Endometrium (tissue), 2 donors: ENCODE data around the gene GALNT13.
A peak's percentile ranks its signal among the peaks of the same experiment; 100 is the strongest.

Experiments used
- FAIRE-seq: peaks from 2 replicates; lab custom pipeline; 2012; peaks lifted over from hg19 to GRCh38; lab: Jason Lieb, UNC
- donor health status: control.
- donor health status: control.

The GALNT13 gene

DNA sequence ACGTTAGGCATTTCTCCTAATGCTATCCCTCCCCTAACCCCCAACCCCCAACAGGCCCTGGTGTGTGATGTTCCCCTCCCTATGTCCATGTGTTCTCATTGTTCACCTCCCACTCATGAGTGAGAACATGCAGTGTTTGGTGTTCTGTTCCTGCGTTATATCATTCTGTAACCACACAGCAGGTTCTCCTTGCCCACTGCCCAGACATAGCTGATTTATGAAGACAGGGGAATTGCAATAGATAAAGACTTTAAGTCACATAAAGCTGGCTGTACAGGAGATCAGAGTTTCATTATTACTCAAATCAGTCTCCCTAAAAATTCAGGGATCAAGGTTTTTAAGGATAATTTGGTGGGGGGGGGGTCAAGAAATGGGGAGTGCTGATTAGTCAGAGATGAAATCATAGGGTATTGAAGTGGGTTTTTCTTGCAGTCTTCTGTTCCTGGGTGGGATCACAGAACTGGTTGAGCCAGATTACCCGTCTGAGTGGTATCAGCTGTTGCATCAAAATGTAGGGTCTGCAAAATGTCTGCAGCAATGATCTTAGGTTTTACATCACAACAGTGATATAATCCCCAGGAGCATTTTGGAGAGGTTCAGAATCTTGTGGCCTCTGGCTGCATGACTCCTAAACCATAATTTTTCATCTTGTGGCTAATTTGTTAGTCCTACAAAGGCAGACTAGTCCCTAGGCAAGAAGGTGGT lies 434.7 kb downstream of the GALNT13 start:
- FAIRE-seq, result no peak

DNA sequence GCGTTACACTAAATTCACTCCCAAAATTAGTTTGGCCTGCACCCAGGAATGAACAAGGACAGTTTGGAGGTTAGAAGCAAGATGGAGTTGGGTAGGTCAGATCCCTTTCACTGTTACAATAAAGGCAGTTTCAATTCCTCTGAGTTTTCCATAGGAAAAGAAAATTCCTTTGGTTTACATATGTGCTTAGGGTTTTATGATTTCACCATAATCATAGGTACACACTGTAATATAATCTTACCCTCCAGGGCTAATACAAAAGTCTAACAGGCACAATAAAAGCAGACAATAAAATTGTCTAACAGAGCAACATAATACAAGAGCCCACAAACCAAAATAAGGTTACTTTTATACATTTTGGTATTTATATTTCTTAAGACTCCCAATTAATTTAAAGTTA lies 435.3 kb downstream of the GALNT13 start:
- no peak for FAIRE-seq

DNA sequence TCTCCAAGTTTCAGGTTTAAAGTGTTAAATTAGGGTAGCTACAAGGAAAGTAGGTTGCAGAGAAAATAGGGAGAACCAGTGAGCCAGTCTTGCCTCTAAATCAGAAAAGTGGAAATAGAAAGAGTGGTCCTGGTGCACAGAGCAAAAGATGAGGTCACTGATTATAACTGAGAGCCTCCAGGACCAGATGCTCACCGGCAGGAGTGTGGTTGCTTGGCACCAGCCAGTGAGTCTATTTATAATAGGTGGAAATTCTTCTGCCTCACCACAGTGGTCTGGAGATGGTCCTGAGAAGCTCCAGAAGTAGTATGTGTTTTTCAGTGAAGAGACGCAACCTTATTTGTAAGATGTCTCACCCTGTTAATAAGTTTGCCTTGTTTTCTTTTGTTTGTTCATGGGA lies 452.9 kb downstream of the GALNT13 start:
- FAIRE-seq, result no peak

DNA sequence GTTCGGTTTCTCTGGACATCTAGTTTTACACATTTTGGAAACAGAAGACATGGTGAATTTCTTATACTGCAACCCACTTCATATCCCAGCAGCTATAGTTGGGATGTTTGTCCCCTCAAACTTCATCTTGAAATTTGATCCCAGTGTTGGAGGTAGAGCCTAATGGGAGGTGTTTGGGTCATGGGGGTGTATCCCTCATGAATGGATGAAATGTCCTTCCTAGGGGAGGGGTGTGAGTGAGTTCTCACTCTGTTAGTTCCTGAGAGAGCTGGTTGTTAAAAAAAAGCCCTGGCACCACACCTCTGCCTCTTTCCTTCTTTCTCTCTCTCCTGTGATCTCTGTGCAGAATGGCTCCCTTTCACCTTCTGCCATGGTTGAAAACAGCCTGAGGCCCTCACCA lies 457.8 kb downstream of the GALNT13 start:
- FAIRE-seq, result no peak

DNA sequence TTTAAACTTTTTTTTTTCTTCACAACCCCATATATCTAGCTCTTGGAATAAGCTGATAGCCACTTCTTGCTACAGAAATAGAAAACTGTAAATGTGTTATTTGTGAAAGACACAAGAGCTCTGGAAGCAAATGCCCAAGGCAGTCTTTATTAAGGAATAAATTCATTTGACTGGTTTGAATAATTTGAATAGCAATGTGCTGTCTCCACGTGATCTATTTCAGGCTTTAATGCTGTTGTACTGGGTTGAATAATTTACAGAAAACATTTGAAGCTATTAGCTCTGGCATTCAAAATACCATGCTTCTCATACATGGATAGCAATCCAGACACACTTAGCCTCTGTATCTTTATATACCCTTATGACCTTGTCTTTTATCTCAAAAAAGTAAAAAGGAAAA lies 460.1 kb downstream of the GALNT13 start:
- no peak for FAIRE-seq

DNA sequence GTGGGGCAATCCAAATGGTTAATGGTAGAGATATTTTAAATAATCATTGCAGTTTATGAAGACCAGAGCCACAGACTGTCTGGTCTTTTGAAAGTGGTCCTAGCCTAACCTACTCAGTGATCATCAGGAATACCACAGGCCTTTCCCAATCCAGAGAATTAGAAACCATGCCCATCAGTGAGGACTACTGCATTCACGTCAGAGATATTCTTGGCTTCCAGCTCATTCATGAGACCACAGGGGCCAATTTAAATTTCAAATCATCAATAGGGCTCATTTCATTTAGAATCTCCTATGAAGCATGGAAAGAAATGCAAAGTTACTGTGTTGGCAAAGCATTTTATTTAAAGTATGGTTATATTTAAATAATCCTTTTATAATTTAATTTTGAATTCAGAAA lies 464.5 kb downstream of the GALNT13 start:
- no peak for FAIRE-seq

DNA sequence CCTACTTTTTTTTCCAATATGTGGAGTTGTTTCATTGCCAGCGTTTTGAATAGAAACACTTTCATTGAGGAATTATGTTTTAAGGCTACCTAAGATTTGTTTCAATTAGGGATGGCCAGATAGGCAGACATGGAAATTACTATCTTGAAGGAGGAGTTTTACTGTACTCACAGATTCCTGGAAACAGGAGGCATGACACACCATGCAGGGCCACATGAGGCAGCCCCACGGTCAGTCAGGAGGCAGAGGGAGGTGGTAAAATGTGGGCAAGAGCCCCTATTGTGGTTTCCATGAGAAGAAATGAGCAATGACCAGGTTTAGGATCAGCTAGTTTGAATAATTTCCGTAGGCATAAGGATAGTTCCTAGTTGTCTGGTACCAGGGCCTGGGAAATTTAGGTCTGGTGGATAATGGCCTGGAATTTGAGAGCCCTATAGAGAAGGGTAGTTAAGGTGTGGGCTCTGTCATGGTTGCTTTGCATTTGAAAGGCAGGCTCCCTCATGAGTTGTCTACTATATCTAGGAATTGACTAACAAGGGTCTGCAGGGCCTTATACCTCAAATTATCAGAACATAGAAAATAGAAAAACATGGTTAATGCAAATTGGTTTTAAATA lies 466.7 kb downstream of the GALNT13 start:
- FAIRE-seq, result no peak

DNA sequence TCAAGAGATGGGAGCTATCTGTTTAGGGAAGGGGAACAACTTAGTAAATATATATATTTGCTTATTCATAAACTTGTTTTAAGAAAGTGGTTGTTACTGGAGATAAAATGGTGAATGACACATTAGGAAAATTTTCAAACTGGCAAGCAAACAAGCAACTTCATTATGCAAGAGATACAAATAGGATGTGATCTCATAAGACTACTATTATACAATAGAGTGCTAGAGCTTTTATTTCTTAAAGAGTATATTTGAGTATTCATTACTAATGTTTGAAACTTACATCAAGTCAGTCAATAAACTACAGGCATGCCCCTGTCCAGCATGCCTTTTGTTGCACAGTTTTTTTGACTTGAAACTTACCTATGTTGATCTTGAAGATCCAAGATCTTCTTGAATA lies 471.6 kb downstream of the GALNT13 start:
- FAIRE-seq, result no peak

DNA sequence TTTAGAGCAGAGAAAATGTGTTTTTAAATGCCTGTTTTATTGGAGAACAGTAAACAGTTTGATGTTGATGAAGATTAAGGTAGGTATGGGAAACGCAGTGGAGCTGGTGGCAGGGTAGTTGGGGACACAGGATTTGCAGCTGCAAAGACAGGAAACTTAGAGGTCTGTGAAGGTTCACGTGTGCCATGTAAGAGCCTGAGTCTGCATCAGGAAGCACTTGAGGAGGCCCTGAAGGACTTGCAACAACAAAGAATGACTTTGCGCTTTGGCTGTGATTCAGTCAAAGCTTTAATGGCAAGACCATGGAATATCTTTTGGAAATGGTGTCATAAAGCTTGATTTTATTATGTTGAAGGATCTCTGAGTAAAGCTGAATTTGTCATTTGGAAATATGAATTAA lies 479.2 kb downstream of the GALNT13 start:
- FAIRE-seq, result no peak

DNA sequence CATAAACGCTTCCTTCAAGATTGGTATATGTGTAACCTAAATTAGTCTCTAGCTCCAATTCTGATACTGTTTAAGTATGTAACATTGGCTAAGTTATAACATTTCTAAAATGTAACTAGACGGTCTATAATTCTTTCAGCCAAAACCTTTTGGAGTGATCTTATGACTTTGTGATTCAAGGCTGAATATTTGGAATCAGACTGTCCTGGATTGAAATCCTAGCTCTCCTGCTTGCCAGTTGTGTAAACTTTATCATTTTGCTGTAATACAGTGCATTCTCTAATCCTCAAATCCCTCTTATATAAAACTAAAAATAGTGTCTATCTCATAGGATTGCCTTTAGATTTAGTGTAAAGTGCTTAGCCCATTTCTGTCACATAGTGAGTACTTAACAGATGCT lies 489.6 kb downstream of the GALNT13 start:
- no peak for FAIRE-seq

DNA sequence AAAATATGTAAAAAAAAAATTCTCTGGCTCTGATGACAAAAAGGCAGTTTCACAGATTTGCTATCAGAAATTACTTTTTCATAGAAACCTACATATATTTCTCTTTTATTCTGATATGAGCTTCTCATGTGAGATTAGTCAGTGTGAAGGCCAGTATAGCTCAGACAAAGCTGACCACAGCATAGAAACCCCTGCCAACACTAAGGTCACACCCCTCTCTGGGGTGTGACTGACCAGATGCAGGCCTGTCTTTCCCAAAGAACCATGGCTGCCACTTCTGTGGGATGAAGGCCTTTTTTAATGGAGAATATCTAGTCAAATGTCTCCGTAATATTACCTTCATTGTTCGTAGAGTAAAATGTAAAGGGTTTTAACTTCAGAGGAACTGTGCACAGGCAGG lies 496.4 kb downstream of the GALNT13 start:
- FAIRE-seq, result no peak

DNA sequence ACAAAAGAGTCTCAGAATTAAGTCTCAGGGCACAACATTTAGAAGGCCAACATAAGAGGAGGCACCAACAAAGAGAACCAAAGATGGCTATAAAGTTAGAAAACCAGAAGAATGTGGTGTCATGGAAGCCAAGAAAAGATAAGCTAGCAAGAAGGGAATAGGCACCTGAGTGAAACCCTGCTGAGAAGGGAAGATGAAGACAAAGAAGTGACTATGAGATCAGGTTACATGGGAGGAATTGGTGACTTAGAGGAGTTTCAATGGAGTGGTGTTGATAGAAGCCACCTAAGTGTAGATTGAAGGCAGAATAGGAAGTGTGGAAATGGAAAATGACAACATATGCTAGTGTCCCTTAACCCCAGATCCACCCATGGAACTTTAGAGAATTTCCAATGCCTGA lies 499.2 kb downstream of the GALNT13 start:
- FAIRE-seq, result no peak

DNA sequence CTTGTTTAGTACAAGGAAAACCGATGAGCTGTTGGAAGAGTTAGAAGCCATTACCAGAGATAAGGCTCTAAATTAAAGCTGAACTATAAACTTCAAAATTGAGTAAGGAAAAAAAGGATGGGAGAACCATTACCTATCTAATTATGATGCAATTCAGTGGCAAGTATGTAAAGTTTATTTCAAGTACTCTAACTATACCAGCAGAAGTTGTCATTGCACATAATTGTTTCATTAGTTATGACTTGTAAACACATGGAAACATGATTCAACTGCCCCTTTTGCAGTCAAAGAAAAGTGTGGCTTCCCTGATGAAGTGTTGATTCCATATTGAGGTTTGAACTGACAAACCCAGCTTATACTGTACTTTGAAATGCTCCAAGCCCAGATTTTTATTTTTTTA lies 502.7 kb downstream of the GALNT13 start:
- FAIRE-seq, result no peak

DNA sequence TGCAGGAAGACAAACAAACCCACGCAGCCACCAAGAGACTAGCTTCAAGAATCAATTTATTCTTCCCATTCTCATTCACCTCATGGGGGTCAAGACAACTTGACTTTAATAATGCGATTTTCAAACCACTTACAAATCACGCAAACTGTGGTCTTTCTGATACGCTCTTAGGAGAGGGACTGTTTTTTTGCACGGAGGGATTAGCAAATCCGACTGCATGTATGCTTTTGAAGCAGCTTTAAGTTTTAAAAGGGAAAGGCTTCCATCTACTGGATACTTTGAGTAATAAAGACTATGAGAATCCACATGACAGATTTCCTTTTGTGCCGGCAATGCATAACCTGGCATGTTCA lies 503.8 kb downstream of the GALNT13 start:
- peak; percentile 89 for FAIRE-seq

DNA sequence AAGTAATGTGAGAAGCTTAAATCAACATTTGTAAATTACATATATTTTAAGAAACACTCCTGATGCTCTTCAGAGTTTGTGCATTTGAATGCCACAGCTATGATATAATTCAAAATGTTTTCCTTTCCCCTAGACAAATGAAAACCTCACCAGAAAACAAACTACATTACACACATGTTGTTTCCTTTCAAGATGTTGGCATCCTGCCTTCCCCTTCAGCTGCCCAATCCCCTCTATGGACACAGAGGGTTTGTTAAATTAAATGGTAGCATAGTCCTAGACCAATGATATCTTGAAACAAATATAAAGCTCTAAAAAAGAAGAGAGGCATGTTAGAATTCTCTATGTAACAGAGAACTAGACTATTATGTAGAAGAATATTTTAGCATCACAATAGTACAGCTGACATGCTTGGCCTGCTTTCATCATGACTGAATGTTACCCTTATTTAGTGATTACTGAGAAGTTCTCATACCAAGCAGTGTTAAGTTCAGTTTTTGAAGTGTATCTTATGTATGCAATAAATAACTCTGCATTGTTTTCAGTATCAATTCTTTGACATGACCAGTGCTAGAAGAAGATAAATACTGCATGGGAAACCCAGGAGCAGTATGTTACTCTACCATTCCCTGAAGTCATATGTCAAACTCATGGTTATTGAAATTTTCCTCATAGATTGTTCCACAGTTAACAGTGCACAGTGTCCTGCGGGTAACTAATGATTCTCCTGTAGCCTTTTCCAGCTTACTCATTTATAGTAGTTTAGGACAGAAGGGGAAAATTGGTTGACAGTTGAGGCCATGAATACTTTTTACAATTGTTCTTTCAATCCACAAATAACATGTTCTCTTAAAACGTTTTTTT lies 510.4 kb downstream of the GALNT13 start:
- peak; percentile 12 for FAIRE-seq

DNA sequence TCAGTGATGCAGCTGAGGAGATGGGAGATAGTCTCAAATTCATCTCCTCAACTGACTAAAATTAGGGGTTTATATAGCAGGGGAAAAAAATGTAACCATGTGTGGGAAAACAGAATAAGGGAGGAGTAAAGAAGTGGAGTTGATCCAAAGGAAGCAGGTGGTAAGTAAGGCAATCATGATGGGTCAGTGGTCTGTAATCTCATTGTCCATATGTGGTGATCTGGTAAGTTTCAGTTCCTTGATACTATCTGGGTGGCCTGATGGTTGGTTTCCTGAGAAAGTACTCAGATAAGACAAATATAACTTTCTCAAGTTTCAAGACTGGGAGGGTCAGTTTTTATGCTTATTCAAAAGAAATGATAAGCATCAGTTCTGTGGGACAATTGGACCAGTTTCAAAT lies 514.5 kb downstream of the GALNT13 start:
- no peak for FAIRE-seq

DNA sequence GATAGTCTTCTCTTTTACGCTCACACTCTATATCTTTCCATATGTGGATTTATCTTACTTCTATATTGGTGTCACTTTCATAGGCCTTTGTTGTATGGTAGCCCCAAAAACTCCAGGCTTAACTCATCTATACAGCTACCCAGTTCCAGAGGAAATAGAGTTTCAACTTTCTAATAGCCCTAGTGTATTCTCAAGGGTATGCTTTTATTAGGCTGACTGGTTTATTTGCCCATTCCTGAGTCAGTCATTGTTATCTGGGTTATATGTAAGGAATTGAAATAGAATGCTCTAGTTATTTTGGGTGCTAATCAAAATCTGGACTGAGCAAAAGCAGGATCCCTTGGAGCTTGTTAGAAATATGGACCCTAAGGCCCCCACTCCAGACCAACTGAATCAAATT lies 519.3 kb downstream of the GALNT13 start:
- FAIRE-seq, result no peak

DNA sequence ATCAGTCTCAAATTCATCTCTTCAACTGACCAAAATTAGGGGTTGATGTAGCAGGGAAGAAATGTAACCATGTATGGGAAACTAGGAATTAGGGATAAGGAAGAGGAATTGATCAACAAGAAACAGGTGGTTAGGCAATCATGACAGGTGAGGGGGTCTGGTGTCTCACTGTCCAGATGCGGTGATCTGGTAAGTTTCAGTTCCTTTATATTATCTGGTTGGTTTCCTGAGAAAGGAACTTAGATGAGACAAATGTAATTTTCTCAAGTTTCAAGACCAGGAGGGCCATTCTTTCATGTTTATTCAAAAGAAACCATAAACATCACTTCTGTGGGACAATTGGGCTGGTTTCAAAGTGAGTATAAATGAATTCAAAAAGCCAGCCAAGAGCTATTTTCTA lies 520.5 kb downstream of the GALNT13 start:
- no peak for FAIRE-seq

DNA sequence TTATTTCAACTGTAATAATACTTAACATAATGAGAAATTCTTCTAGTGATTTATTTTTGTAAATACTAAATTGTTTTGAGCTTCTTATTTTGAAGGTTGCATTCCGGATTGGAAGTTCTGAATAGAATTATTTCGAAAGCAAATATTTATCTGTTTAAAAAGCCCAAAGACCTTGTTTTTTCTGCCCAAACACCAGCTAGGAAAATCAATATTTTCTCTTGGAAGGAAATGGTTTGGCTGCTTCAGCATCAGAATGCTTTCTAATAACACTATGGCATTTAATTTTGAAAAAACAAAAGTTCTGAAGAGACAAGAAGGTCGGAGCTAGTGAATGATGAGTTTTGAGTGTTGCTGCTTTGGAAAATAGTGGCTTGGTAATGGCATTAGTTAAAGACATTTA lies 522.9 kb downstream of the GALNT13 start:
- FAIRE-seq, result no peak

DNA sequence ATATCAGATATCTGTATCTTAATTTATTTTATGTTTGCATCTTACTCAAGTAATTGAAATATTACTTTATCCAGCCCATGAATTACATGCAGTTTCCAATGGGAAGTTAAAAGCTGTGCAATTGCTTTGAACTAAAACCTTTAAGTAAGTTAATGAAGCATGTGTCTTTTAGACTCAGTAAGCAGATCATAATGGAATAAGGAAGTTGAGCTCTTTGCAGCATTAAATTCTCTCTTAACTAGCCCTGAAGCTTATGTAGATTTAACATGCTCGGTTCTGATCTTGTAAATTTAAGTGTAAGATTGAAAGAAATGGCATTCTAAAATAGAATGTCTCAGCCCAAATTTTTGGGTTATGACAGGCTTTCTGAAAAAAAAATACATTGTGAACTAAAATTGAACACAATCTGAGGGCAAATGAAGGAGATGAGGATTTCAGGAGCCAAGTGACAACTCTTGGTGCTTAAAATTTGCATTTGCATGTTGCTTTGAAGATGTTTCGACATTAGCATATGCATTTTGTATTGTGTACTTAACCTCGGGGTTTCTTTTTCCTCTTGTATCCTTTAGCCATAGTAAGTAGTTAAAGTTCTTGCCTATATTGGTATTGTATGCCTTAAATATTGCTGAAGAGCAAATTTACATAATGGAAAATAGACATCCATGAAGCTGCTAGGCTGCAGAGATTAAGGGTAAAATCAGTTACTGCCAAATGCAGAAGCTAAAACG lies 529.0 kb downstream of the GALNT13 start:
- FAIRE-seq, result no peak

DNA sequence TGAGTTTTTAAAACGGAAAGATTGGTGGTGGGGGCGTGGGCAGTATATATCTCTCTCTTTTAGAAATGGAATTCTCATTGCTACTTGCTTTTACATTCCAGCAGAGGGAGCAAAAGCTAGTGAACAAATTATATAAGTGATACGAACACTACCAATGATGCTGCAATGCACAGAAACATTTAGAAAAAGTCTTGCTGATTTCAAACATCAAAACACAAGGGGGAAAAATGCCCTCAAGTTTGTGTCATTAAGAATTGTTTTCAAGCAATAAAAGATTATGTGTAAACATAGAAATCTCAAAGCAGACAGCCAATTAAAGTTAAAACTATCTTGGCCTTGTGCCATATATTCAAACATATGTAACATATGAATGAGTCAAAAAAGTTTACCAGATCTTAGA lies 530.5 kb downstream of the GALNT13 start:
- peak; percentile 70 for FAIRE-seq

DNA sequence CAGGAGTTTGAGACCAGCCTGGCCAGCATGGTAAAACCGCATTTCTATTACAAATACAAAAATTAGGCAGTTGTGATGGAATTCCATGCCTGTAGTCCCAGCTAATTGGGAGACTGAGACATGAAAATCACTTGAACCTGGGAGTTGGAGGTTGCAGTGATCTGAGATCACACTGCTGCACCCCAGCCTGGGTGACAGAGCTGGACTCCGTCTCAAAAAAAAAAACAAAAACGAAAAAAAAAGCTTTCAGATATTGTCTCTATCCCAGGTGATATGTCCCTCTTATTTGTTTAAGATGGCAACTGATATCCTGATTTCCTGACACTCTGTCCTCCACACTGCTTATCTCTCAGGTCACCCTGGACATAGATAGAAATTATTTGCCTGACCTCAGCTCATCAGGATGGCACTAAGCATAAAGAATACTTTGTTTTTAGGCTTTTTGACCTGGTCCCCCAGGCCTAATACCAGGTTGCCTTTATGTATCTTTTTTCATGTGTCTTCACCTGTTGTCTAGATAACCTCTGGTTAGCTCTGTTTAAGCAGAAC lies 531.6 kb downstream of the GALNT13 start:
- no peak for FAIRE-seq
